Stimulated activated CD4-positive, alpha-beta T cell treated with anti-CD3 and anti-CD28 coated beads, Interleukin-12 subunit alpha, Interleukin-12 subunit beta, amount 100 ng/mL, for 48 hours (primary cell): ENCODE measurements around the gene CMIP.

Source experiments
- DNase-seq, 3 donors: peaks; one replicate each; pipeline ENCODE4 v3.0.0-alpha.2; 2020; ENCODE audit warnings: low read depth in 2 of 3, low spot score in 1 of 3

CMIP gene

DNA sequence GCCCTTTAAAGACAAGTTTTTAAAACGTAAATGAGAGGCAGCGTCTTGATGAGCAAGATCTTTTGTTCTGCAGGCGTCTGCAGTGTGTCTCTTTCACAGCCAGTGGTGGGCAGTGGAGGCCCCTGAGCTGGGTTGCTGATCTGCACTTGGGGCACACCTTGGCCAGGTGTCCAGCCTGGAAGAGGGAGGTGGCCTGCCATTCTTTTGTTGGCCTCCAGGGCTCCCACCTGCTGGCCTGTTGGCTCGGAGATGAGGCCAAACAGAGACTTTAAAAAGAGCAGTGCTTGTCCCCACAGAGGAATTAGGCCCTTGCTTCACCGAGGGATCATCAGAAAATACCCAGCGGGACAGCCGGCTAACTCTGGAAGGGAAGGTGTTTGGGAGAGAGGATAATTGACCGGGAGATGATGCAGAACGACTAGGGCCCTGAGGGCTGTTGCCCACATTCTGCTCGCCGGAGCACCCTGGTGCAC, 188.6 kb downstream of the CMIP start:
- no peak for DNase-seq

DNA sequence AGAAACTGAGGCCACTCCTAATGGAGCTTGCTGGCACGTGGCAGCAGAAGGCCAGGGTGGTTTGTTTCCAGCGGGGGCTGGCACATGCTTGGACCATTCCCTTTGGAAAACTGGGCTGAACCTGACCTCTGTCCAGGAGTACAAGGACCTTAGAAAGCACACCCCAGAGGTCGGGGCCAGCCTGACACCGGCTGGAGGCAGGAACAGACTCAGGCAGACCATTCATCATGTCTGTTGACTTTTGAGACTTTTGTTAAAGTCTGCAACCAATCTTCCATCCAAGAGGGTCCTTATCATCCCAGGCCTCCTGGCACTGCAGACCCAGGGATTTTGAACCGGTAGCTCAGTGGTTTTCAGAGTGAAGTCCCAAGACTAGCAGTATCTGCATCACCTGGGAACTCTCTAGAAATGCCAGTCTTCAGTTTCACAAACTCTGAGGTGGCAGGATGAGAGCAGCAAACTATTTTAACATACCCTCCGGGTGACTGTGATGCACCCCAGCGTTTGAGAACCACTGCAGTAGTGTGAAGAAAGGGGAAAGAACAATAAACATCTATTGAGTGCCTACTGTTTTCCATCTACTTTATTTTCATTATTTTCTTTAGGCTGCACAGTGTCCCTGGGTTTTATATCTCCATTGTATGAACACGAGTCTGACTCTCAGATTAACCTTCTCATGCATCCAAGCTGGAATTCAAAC, 189.2 kb downstream of the CMIP start:
- no peak for DNase-seq

DNA sequence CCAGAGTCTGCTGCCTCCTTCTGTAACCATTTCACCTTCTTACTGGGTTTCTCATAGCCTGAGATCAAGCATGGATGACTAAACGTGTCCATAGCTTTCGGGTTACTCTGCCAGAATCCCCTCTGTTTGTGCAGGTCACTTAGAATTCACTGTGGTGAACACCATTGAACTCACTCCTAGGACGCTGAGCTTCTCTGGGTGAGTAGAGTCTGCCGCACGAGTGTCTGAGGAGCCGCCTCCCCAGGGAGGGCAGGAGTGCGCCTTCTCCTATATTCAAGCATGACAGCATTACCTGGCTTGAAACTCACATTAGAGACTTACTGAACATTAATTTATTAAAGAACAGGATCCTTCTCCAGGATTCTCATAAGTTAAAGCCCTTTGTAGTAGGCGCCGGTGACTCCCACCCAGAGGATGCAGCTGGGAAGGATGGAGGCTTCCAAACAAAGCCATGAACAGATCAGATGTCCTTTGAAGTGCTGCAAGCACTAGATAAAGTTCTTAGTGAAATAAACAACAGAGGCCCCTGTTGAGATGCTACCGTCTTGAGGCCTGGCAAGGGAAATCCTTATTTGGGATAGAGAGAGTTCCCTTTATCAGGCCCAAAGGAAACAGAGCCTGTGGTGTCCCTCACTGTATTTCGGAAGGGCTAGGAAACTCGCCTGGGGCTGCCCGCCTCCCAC, 189.9 kb downstream of the CMIP start:
- DNase-seq, result no peak

DNA sequence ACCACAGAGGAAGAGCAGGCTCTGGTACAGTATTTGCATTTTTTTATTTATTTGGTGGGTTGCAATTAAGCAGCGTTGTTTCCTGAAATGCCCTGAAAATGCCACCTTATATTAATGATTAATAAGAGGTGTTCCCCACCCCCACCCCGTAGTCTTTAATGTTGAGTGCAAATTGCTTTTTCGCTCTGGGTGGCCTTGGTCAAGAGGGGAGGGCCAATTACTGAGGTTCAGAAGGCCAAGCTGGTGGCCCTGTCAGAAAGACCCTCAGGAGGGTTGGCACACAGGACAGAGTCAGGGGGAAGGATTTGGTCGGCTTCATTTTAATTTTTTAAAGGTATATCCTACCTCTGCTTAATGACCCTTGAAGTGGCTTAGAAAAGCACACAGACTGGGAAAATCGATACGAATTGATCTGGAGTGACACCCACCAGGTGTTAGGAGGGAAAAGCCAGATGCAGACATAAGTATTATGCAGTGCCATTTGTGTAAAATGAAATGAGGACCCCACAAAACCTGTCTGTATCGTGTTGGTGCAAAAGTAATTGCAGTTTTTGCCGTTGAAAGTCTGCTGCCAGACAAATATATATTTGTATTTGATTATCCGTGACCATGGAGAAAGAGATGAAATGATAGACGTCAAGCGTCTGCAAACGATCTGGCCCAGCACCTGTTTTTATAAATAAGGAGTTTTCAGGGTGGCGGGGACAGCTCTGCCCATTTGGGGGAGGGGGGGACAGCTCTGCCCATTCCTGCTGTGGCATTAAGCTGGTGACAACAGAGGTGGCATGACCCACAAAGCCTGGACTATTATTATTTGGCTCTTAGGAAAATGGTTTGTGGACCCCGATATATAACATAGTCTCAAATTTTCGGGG, 190.7 kb downstream of the CMIP start:
- DNase-seq, result no peak

GRCh38 chr16:81636298-81636993, 191.8 kb downstream of the CMIP start:
- no peak for DNase-seq

- DNase-seq, result no peak
These were observed 193.0 kb downstream of the CMIP start for GRCh38 chr16:81637336-81638235.

- DNase-seq, result no peak
These were observed 193.8 kb downstream of the CMIP start for GRCh38 chr16:81638286-81638945.

- no peak for DNase-seq
These were observed 194.7 kb downstream of the CMIP start for GRCh38 chr16:81639348-81639747.

DNA sequence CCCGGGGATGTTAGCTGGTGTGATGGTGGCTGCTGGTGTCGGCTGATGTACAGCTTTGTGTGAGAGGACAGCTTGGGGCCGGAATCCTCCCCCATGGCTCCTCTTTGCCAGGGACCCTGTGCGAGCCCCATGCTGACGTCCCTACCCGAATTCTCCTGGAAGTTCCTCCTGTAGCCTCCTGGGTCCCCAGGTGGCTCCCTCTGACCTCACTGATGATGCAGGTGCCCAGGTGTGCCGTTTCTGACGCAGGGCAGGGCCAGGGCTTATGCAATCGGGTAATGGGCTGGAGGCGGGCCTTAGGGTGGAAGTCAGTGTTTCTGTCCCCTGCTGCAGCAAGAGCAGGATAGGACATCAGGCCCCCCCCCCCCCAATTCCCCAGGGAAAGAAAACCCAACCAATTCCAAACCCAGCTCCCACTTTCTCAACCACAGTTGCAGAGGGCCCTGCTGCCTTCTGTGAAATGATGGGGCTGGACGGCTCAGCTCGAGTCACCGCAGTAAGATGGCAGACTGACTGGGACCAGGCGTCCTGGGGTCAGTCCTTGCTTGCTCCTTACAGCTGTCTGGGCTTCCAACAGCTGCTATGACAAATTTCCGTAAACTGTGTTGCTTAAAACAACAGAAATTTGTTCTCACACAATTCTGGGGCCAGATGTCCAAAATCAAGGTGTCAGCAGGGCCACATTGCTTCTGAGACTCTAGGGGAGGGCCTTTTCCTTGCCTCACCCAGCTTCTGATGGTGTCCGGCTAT, 195.5 kb downstream of the CMIP start:
- no peak for DNase-seq

DNA sequence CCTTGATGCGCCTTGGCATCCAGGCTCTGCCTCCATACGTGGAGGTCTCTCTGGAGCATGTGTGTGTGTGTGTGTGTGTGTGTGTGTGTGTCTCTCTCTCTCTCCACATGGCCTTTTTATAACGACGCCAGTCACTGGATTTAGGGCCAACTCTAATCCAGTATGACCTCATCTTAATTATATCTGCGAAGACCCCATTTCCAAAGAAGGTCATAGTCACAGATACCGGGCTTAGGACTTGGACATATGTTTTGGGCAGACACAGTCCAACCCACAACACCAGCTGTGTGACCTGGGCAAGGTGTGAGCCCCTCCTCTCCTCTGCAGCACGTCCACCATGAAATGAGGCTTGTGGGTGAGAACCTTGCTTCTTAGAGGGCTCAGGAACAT, 196.1 kb downstream of the CMIP start:
- DNase-seq, result no peak

DNA sequence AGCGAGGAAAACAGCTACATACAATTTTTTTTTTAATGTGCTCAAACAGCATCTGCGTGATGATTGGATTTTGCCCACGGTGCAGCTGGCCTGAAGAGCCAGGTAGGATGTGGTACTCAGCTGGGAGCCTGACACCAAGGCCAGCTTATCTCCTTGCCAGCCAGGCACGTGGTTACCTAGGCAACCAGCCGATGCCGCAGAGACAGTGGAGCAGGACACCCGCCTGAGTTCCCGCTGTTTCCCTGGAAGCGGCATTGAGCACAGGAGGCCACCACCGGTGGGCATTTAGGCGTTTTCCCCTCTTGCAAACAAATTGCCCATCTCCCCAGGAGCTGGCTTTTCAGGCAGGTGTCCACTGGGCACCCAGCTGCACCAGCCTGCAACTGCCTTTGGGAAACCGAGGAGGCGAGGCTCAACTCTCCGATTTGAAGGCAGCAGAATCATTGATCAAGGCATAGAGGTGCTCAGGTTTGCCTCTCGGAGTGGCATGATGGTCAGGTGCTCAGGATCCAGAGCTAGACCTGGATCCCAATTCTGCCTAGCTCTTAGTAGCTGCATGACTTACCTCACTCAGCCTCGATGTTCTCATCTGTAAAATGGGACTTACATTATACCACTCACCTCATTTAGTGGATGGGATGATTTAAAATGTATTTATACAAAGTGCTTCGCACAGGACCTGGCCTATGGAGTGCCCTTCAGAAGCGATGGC, 196.9 kb downstream of the CMIP start:
- no peak for DNase-seq

- DNase-seq, result no peak
These were observed 197.5 kb downstream of the CMIP start for GRCh38 chr16:81642107-81642436.

DNA sequence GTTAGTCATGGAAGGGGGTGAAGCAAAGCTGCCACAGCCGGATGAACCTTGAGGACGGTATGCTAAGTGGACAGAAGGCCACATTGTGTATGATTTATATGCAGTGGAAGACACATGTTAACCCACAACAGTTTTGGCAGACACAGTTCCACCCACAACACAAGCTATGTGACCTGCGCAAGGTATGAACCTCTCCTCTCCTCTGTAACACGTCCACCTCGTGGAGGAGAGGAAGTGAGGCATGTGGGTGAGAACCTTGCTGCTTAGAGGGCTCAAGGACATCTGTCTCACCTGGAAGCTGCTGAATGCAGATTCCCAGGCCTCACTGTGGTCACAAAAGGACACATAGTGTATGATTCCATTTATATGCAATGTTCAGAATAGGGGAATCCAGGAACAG, 198.3 kb downstream of the CMIP start:
- DNase-seq, result no peak

- DNase-seq, result no peak
These were observed 200.7 kb downstream of the CMIP start for GRCh38 chr16:81645266-81645694.

DNA sequence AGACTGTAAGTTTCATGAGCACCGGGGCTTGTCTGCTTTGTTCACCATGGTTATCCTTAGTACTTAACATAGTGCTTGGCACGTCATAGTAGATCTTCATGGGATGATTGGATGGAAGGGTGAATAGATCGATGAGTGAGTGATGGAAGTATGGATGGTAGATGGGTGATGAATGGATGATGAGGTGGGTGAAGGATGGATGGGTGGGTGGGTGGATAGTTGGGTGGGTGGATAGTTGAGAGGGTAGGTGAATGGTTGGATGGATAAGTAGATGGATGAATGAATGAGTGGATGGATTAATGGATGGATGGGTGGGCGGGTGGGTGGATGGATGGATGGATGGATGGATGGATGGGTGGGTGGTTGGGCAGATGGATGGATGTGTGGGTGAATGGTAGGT, 201.3 kb downstream of the CMIP start:
- DNase-seq, result no peak

DNA sequence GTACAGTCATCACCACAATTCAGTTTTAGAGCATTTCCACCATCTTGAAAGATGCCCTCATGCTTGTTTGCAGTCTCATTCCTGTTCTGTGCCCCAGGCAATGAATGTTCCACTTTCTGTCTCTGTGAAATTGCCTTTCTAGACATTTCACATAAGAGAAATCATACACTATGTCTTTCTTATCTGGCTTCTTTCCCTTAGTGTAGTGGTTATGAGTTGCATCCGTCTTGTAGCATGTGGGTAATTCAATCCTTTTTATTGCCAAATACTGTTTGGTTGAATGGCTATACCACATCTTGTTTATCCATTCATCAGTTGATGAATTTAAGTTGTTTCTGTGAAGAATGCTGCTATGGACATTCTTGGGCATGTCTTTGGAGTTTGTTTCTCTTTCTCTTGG, 202.0 kb downstream of the CMIP start:
- no peak for DNase-seq

GRCh38 chr16:81647527-81647926, 202.9 kb downstream of the CMIP start:
- DNase-seq, result no peak

DNA sequence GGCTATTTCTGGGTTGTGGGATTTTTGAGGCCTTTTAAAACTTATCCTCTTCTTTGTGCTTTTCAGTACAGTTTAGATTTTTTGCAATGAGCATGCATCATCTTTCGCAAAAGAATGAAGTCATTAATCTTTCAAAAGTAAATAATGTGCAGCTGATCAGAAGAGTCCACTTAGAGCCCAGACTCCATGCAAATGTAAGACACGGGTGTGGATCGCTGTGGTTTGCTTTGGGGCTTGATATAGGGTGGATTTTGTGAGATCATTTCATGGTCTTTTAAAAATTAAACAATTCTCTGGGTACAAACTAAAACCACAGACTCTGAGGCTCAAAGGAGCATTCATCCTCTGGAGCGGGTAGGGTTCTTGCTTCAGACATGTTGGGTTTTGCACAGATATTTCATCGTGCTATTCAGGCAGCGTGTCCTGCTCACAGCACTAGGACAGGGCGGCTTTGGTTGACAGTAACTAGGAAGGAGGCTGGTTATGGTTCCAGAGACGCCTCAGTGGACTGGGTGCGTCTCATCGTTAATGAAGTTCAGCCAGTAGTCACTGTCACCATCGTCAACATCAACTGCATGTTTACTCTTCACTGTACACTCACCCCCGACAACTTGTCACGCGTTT, 205.1 kb downstream of the CMIP start:
- DNase-seq, result no peak
